ENCODE results near the gene AGPAT4. TPM values are rescaled to one million over a fixed set of nuclear protein-coding genes. Genes with fewer than 3 reads are reported as not detected.
A peak's percentile ranks its signal among the peaks of the same experiment; 100 is the strongest.
"Not testable (repeated sequence)": the region's sequence is repeated elsewhere in the genome, so short reads cannot be mapped to it uniquely, and the experiment has no call there.

The AGPAT4 gene
- total and polyA plus RNA-seq, 2 experiments from 2014 or later, result 10.6 to 11.8 TPM

- TF ChIP-seq CTCF (IDR thresholded peaks at IDR 0.05; ENCODE audit: poor library complexity) (no peak), EZH2phosphoT487 (IDR thresholded peaks at IDR 0.05; ENCODE audit: low read depth, severe bottlenecking, unreplicated experiment) (no peak), EZH2 (IDR thresholded peaks at IDR 0.05; ENCODE audit: borderline replicate concordance) (no peak)
- H4K20me1 ChIP-seq (ENCODE audit: insufficient read depth, poor library complexity, severe bottlenecking), result no peaks in the 10 kb centered on the region
- H3K27me3 ChIP-seq, result no peaks in the 10 kb centered on the region
- no peak overlapping the region for H3K4me3 ChIP-seq
- peaks cover 25% of the 10 kb centered on the region for H3K4me1 ChIP-seq (ENCODE audit: insufficient read depth)
- H2AFZ ChIP-seq, result no peak overlapping the region
- H3K36me3 ChIP-seq (replicated peaks; ENCODE audit: insufficient read depth, low read depth), result no peaks in the 10 kb centered on the region
- H3K79me2 ChIP-seq, result peaks cover 2% of the 10 kb centered on the region
- peak overlapping the region; percentile 67 for H3K27ac ChIP-seq
- DNase-seq (ENCODE audit: low spot score), result no peak
- H3K9me2 ChIP-seq (replicated peaks; ENCODE audit: insufficient read depth), result no peaks in the 10 kb centered on the region
- H3K4me2 ChIP-seq, result no peak overlapping the region
- WGBS (ENCODE audit: low lambda C conversion rate, missing lambda C conversion rate), result 76% methylated on average over 15 of the region's 15 CpGs
- H3K9me3 ChIP-seq (ENCODE audit: low read depth), result no peaks in the 10 kb centered on the region
Observed at GRCh38 chr6:161227004-161227960, 46.6 kb downstream of the AGPAT4 start.

GRCh38 chr6:161226009-161226964 lies 47.6 kb downstream of the AGPAT4 start:
- Histone ChIP-seq H3K9me3 (ENCODE audit: low read depth) (no peaks in the 10 kb centered on the region), H3K79me2 (peaks cover 3% of the 10 kb centered on the region), H3K27me3 (no peaks in the 10 kb centered on the region), H3K9me2 (replicated peaks; ENCODE audit: insufficient read depth) (no peaks in the 10 kb centered on the region), H3K36me3 (replicated peaks; ENCODE audit: insufficient read depth, low read depth) (no peaks in the 10 kb centered on the region), H4K20me1 (ENCODE audit: insufficient read depth, poor library complexity, severe bottlenecking) (no peaks in the 10 kb centered on the region), H3K4me1 (ENCODE audit: insufficient read depth) (peaks cover 25% of the 10 kb centered on the region), H3K4me2 (no peak overlapping the region), H2AFZ (no peak overlapping the region), H3K27ac (peak overlapping the region; percentile 67), H3K4me3 (no peak overlapping the region)
- DNase-seq (ENCODE audit: low spot score), result no peak
- 79% methylated on average over 8 of the region's 8 CpGs for WGBS (ENCODE audit: low lambda C conversion rate, missing lambda C conversion rate)
- TF ChIP-seq EZH2 (IDR thresholded peaks at IDR 0.05; ENCODE audit: borderline replicate concordance) (no peak), EZH2phosphoT487 (IDR thresholded peaks at IDR 0.05; ENCODE audit: low read depth, severe bottlenecking, unreplicated experiment) (no peak), CTCF (IDR thresholded peaks at IDR 0.05; ENCODE audit: poor library complexity) (no peak)

- peak overlapping the region; percentile 67 for H3K27ac ChIP-seq
- no peak overlapping the region for H2AFZ ChIP-seq
- TF ChIP-seq EZH2phosphoT487 (IDR thresholded peaks at IDR 0.05; ENCODE audit: low read depth, severe bottlenecking, unreplicated experiment) (no peak), CTCF (IDR thresholded peaks at IDR 0.05; ENCODE audit: poor library complexity) (no peak)
- peaks cover 3% of the 10 kb centered on the region for H3K79me2 ChIP-seq
- peaks cover 25% of the 10 kb centered on the region for H3K4me1 ChIP-seq (ENCODE audit: insufficient read depth)
- DNase-seq (ENCODE audit: low spot score), result no peak
- H3K36me3 ChIP-seq (replicated peaks; ENCODE audit: insufficient read depth, low read depth), result no peaks in the 10 kb centered on the region
- WGBS (ENCODE audit: low lambda C conversion rate, missing lambda C conversion rate), result 87% methylated on average over 8 of the region's 8 CpGs
- H4K20me1 ChIP-seq (ENCODE audit: insufficient read depth, poor library complexity, severe bottlenecking), result no peaks in the 10 kb centered on the region
- H3K9me2 ChIP-seq (replicated peaks; ENCODE audit: insufficient read depth), result no peaks in the 10 kb centered on the region
- H3K4me2 ChIP-seq, result no peak overlapping the region
- no peaks in the 10 kb centered on the region for H3K27me3 ChIP-seq
- no peaks in the 10 kb centered on the region for H3K9me3 ChIP-seq (ENCODE audit: low read depth)
- no peak overlapping the region for H3K4me3 ChIP-seq
Observed at GRCh38 chr6:161225681-161226008, 48.2 kb downstream of the AGPAT4 start.

- not testable (repeated sequence) for H4K20me1 ChIP-seq (ENCODE audit: insufficient read depth, poor library complexity, severe bottlenecking); H3K9me2 ChIP-seq (replicated peaks; ENCODE audit: insufficient read depth); H3K9me3 ChIP-seq (ENCODE audit: low read depth); DNase-seq (ENCODE audit: low spot score); H3K36me3 ChIP-seq (replicated peaks; ENCODE audit: insufficient read depth, low read depth); H3K27ac ChIP-seq; H3K79me2 ChIP-seq; H3K27me3 ChIP-seq; H3K4me2 ChIP-seq; H3K4me3 ChIP-seq; H2AFZ ChIP-seq
- WGBS (ENCODE audit: low lambda C conversion rate, missing lambda C conversion rate), result 94% methylated on average over 16 of the region's 16 CpGs
- H3K4me1 ChIP-seq (ENCODE audit: insufficient read depth), result peaks cover 25% of the 10 kb centered on the region
Observed at GRCh38 chr6:161224951-161225680, 48.7 kb downstream of the AGPAT4 start.

Measured in hepatocyte (in vitro differentiated cells).